ENCODE data around the gene TRAF2. TPM values are rescaled to one million over a fixed set of nuclear protein-coding genes. Genes with fewer than 3 reads are reported as not detected.
A peak's percentile ranks its signal among the peaks of the same experiment; 100 is the strongest.

The TRAF2 gene
- total and polyA plus RNA-seq, 2 of the 13 experiments (the other 11 are each of a cell fraction or from before 2014, with no cell fraction given), result 12.4 to 13.6 TPM

GRCh38 chr9:136964171-136964689 is 77.9 kb downstream of the TRAF2 start:
- H2AFZ ChIP-seq (ENCODE audit: low read length), result no peak overlapping the region
- POLR2A ChIA-PET, result interaction anchor here (0.7 kb wide), 1 partner anchor 73 kb away, joined by 5 read pairs; no protein-coding TSS in a partner anchor
- no peaks in the 10 kb centered on the region for H3K36me3 ChIP-seq (replicated peaks in 1 of 2; ENCODE audit: control insufficient read depth in 1 of 2, insufficient read depth in 2 of 2, low read length in 2 of 2)
- no peak overlapping the region for H3K9ac ChIP-seq (ENCODE audit: insufficient read depth, low read depth, low read length)
- no peak overlapping the region for H3K4me3 ChIP-seq (replicated peaks in 1 of 3; ENCODE audit: insufficient read depth in 1 of 3, low read depth in 2 of 3, low read length in 3 of 3)
- H3K4me2 ChIP-seq (ENCODE audit: low read depth, low read length), result 0 out of 2 replicates have a peak overlapping the region, but pooled peaks have one; percentile 7
- no peaks in the 10 kb centered on the region for H3K9me3 ChIP-seq (ENCODE audit: low read length)
- CTCF ChIA-PET (ENCODE audit: low intra/inter-chr PET ratio, low total read pairs), result no interaction called here
- WGBS (ENCODE audit: low lambda C conversion rate), result no CpG with 5 or more reads among the region's 22 CpGs
- BruUV-seq (replicated peaks), result no TSS peak
- TF ChIP-seq HNRNPL (IDR thresholded peaks at IDR 0.05; ENCODE audit: low read depth, low read length), result 0 out of 2 replicates have a peak, but pooled peaks have one; percentile 39
- TF ChIP-seq, protein P1, sequence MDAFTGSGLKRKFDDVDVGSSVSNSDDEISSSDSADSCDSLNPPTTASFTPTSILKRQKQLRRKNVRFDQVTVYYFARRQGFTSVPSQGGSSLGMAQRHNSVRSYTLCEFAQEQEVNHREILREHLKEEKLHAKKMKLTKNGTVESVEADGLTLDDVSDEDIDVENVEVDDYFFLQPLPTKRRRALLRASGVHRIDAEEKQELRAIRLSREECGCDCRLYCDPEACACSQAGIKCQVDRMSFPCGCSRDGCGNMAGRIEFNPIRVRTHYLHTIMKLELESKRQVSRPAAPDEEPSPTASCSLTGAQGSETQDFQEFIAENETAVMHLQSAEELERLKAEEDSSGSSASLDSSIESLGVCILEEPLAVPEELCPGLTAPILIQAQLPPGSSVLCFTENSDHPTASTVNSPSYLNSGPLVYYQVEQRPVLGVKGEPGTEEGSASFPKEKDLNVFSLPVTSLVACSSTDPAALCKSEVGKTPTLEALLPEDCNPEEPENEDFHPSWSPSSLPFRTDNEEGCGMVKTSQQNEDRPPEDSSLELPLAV (CRISPR knock-in tag; conservative IDR thresholded peaks at IDR 0.05; ENCODE audit: low read depth), result no peak
- no peak overlapping the region for H3K27ac ChIP-seq (ENCODE audit: extremely low read length, insufficient read depth, low read length)
- H3K4me1 ChIP-seq (ENCODE audit: insufficient read depth, low read length), result peaks cover 30% of the 10 kb centered on the region
- peaks cover 19 to 53% of the 10 kb centered on the region in 2 experiments for H3K27me3 ChIP-seq (ENCODE audit: control insufficient read depth in 1 of 2, insufficient read depth in 2 of 2, low read length in 2 of 2)
- H4K20me1 ChIP-seq (ENCODE audit: insufficient read depth, low read length), result no peaks in the 10 kb centered on the region
- no peaks in the 10 kb centered on the region for H3K79me2 ChIP-seq (ENCODE audit: insufficient read depth, low read length)
- intact Hi-C loops (cut with micrococcal nuclease; ENCODE audit: unreplicated experiment), result no loop called here
- in situ Hi-C loops (cut with HindIII; ENCODE audit: extremely low pct_ligation_motif_present, low pct_unique_long_range_greater_than_20kb), result no loop called here
- FAIRE-seq, result no peak
- no peak for DNase-seq (ENCODE audit: low spot score)
- ATAC-seq, result no peak

DNA sequence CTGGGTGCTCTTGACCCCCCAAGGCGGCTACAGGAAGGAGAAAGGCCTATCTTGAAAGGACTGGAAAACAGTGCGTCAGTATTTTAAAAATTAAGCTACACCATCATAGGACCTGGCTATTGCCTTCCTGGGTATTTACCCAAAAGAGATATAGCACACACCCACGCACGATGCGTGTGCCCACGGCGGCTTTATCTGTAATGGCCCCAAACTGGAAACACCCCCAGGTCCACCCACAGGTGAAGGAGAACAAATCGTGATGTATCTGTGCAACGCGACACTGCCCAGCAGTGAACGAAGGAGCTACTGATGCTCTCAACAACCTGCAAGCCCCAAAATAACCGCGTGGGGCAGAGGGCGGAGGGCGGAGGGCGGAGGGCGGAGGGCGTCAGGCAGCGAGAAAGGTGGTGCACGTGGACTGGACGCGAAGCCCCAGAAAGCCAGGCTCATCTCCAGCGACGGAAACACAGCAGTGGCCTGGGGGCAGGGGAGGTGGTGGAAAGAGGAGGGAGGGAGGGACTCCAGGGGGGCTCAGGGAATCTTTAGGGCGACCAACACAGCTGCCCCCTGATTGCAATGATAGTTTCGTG is 78.6 kb downstream of the TRAF2 start:
- Histone ChIP-seq H3K9me3 (ENCODE audit: low read length) (no peaks in the 10 kb centered on the region), H4K20me1 (ENCODE audit: insufficient read depth, low read length) (no peaks in the 10 kb centered on the region), H3K9ac (ENCODE audit: insufficient read depth, low read depth, low read length) (no peak overlapping the region), H3K36me3 (replicated peaks in 1 of 2; ENCODE audit: control insufficient read depth in 1 of 2, insufficient read depth in 2 of 2, low read length in 2 of 2) (no peaks in the 10 kb centered on the region), H3K27me3 (ENCODE audit: control insufficient read depth in 1 of 2, insufficient read depth in 2 of 2, low read length in 2 of 2) (peaks cover 23 to 53% of the 10 kb centered on the region in 2 experiments), H3K79me2 (ENCODE audit: insufficient read depth, low read length) (no peaks in the 10 kb centered on the region), H3K27ac (ENCODE audit: extremely low read length, insufficient read depth, low read length) (no peak overlapping the region), H3K4me3 (replicated peaks in 1 of 3; ENCODE audit: insufficient read depth in 1 of 3, low read depth in 2 of 3, low read length in 3 of 3) (no peak overlapping the region), H3K4me1 (ENCODE audit: insufficient read depth, low read length) (peaks cover 32% of the 10 kb centered on the region), H3K4me2 (ENCODE audit: low read depth, low read length) (no peak overlapping the region), H2AFZ (ENCODE audit: low read length) (no peak overlapping the region)
- no peak for FAIRE-seq
- in situ Hi-C loops (cut with HindIII; ENCODE audit: extremely low pct_ligation_motif_present, low pct_unique_long_range_greater_than_20kb), result no loop called here
- no TSS peak for BruUV-seq (replicated peaks)
- ChIA-PET POLR2A (interaction anchor here (0.7 kb wide), 1 partner anchor 74 kb away, joined by 5 read pairs; no protein-coding TSS in a partner anchor), CTCF (ENCODE audit: low intra/inter-chr PET ratio, low total read pairs) (no interaction called here)
- no peak for ATAC-seq
- WGBS (ENCODE audit: low lambda C conversion rate), result 60% methylated on average over 19 of the region's 26 CpGs
- intact Hi-C loops (cut with micrococcal nuclease; ENCODE audit: unreplicated experiment), result no loop called here
- DNase-seq (ENCODE audit: low spot score), result no peak
- TF ChIP-seq TSC22D2 (CRISPR knock-in tag; IDR thresholded peaks at IDR 0.05; ENCODE audit: borderline replicate concordance) (no peak), EEA1 (CRISPR knock-in tag; IDR thresholded peaks at IDR 0.05; ENCODE audit: borderline replicate concordance) (no peak), CEBPZ (IDR thresholded peaks at IDR 0.05; ENCODE audit: low read length) (no peak), ZNF605 (CRISPR knock-in tag; IDR thresholded peaks at IDR 0.05) (no peak), UBTF (CRISPR knock-in tag; IDR thresholded peaks at IDR 0.05) (no peak), ZNF780A (CRISPR knock-in tag; IDR thresholded peaks at IDR 0.05) (no peak), ZNF263 (CRISPR knock-in tag; IDR thresholded peaks at IDR 0.05) (no peak), MAFF (IDR thresholded peaks at IDR 0.05; ENCODE audit: low read depth, low read length) (no peak)
